Measurements from ENCODE around the gene LPCAT1. TPM values are rescaled to one million over a fixed set of nuclear protein-coding genes. Genes with fewer than 3 reads are reported as not detected.

Gene LPCAT1
- total RNA-seq, 1 experiment from 2014 or later: 59.8 TPM

GRCh38 chr5:1532384-1532783, 8.6 kb upstream of the LPCAT1 start:
- POLR2A ChIA-PET: no interaction called here
- no peak for TF ChIP-seq SIN3A (IDR thresholded peaks at IDR 0.05; ENCODE audit: borderline replicate concordance, insufficient read depth, low read depth, low read length)
- no peak for TF ChIP-seq POLR2AphosphoS5 (IDR thresholded peaks at IDR 0.05; ENCODE audit: low read depth, low read length)
- TF ChIP-seq CTCF (IDR thresholded peaks at IDR 0.05): no peak
- no peak overlapping the region for H3K4me3 ChIP-seq (ENCODE audit: low read depth in 2 of 2, low read length in 2 of 2)
- H3K4me1 ChIP-seq (ENCODE audit: control insufficient read depth, insufficient read depth, low read length): no peaks in the 10 kb centered on the region
- in situ Hi-C loops (cut with HindIII; ENCODE audit: low pct_unique_long_range_greater_than_20kb, low sequenced_read_pairs): no loop called here
- no peaks in the 10 kb centered on the region; the same call in 1 of the 2 replicates for H3K27me3 ChIP-seq (ENCODE audit: control insufficient read depth, insufficient read depth, low read length)
- no peak for DNase-seq (ENCODE audit: low read depth, low spot score)
- no peaks in the 10 kb centered on the region for H3K36me3 ChIP-seq (ENCODE audit: control insufficient read depth, insufficient read depth, low read length)
- no peak for ATAC-seq
- CTCF ChIA-PET: no interaction called here
- H3K9me3 ChIP-seq (ENCODE audit: control insufficient read depth, insufficient read depth, low read depth, low read length): no peaks in the 10 kb centered on the region
- no peak overlapping the region for H3K27ac ChIP-seq (ENCODE audit: low read length)
- intact Hi-C loops (cut with micrococcal nuclease; ENCODE audit: unreplicated experiment): no loop called here
- BruUV-seq (replicated peaks): no TSS peak

GRCh38 chr5:1529498-1529897, 5.7 kb upstream of the LPCAT1 start:
- no TSS peak for BruUV-seq (replicated peaks)
- intact Hi-C loops (cut with micrococcal nuclease; ENCODE audit: unreplicated experiment) (no loop called here), in situ Hi-C loops (cut with HindIII; ENCODE audit: low pct_unique_long_range_greater_than_20kb, low sequenced_read_pairs) (no loop called here)
- ChIA-PET CTCF (no interaction called here), POLR2A (no interaction called here)
- ATAC-seq: no peak
- H3K4me1 ChIP-seq (ENCODE audit: control insufficient read depth, insufficient read depth, low read length): peaks cover under 1% of the 10 kb centered on the region; the same call in 1 of the 2 replicates
- no peak for DNase-seq (ENCODE audit: low read depth, low spot score)
- H3K36me3 ChIP-seq (ENCODE audit: control insufficient read depth, insufficient read depth, low read length): no peaks in the 10 kb centered on the region
- H3K27me3 ChIP-seq (ENCODE audit: control insufficient read depth, insufficient read depth, low read length): no peaks in the 10 kb centered on the region; the same call in 1 of the 2 replicates
- no peaks in the 10 kb centered on the region for H3K9me3 ChIP-seq (ENCODE audit: control insufficient read depth, insufficient read depth, low read depth, low read length)
- TF ChIP-seq TCF7L2 (IDR thresholded peaks at IDR 0.05; ENCODE audit: low read depth, low read length) (no peak), SIN3A (IDR thresholded peaks at IDR 0.05; ENCODE audit: borderline replicate concordance, insufficient read depth, low read depth, low read length) (no peak)
- H3K27ac ChIP-seq (ENCODE audit: low read length): no peak overlapping the region
- no peak overlapping the region for H3K4me3 ChIP-seq (ENCODE audit: low read depth in 2 of 2, low read length in 2 of 2)

- CTCF ChIA-PET: interaction anchor here (0.6 to 0.7 kb wide), 2 partner anchors 66 to 110 kb away, joined by 3 read pairs; no protein-coding TSS in a partner anchor
- TF ChIP-seq REST (IDR thresholded peaks at IDR 0.05; ENCODE audit: insufficient read depth in 1 of 2, low read depth in 2 of 2, low read length in 1 of 2): no peak
- no peak for TF ChIP-seq POLR2AphosphoS5 (IDR thresholded peaks at IDR 0.05; ENCODE audit: low read depth, low read length)
- no peak for TF ChIP-seq TCF7L2 (IDR thresholded peaks at IDR 0.05; ENCODE audit: low read depth, low read length)
- no peak for TF ChIP-seq SIN3A (IDR thresholded peaks at IDR 0.05; ENCODE audit: borderline replicate concordance, insufficient read depth, low read depth, low read length)
- TF ChIP-seq CTCF (IDR thresholded peaks at IDR 0.05): no peak
- Histone ChIP-seq H3K27me3 (ENCODE audit: control insufficient read depth, insufficient read depth, low read length) (no peaks in the 10 kb centered on the region; the same call in 1 of the 2 replicates), H3K4me1 (ENCODE audit: control insufficient read depth, insufficient read depth, low read length) (peaks cover 3% of the 10 kb centered on the region; the same call in 1 of the 2 replicates), H3K36me3 (ENCODE audit: control insufficient read depth, insufficient read depth, low read length) (no peaks in the 10 kb centered on the region; the same call in 1 of the 2 replicates), H3K4me3 (ENCODE audit: low read depth in 2 of 2, low read length in 2 of 2) (no peak overlapping the region), H3K9me3 (ENCODE audit: control insufficient read depth, insufficient read depth, low read depth, low read length) (no peaks in the 10 kb centered on the region), H3K27ac (ENCODE audit: low read length) (no peak overlapping the region)
- POLR2A ChIA-PET: no interaction called here
- BruUV-seq (replicated peaks): no TSS peak
- no peak for DNase-seq (ENCODE audit: low read depth, low spot score)
- ATAC-seq: no peak
- in situ Hi-C loops (cut with HindIII; ENCODE audit: low pct_unique_long_range_greater_than_20kb, low sequenced_read_pairs): no loop called here
- intact Hi-C loops (cut with micrococcal nuclease; ENCODE audit: unreplicated experiment): no loop called here
Measured at GRCh38 chr5:1527533-1528205, 3.9 kb upstream of the LPCAT1 start.

Data from Panc1 (cell line).